Mucosa of descending colon (tissue), 3 donors: ENCODE measurements around the gene ARHGAP31. TPM values are rescaled to one million over a fixed set of nuclear protein-coding genes. Genes with fewer than 3 reads are reported as not detected.
"Not testable (repeated sequence)": the region's sequence is repeated elsewhere in the genome, so short reads cannot be mapped to it uniquely, and the experiment has no call there.

Source experiments
- ATAC-seq: fragments of 200-7000 bp; cut with Tn5 transposase; one replicate; pipeline ENCODE4 v1.9.1; 2020; ENCODE audit warnings: mild to moderate bottlenecking, moderate library complexity
- DNase-seq, 3 donors: peaks; one replicate each; pipeline ENCODE4 v3.0.0-alpha.2; 2020
- H3K36me3 ChIP-seq: fragments of 200-600 bp; one replicate; pipeline ENCODE4 v1.8.0; 2021; ENCODE audit warnings: low read depth, mild to moderate bottlenecking
- H3K4me1 ChIP-seq: fragments of 200-600 bp; one replicate; pipeline ENCODE4 v1.8.0; 2021; ENCODE audit warnings: low read depth, mild to moderate bottlenecking
- H3K4me3 ChIP-seq: fragments of 200-600 bp; one replicate; pipeline ENCODE4 v1.8.0; 2021; ENCODE audit warnings: mild to moderate bottlenecking
- H3K9me3 ChIP-seq: fragments of 200-600 bp; one replicate; pipeline ENCODE4 v1.8.0; 2021; ENCODE audit warnings: mild to moderate bottlenecking
- CTCF ChIP-seq: fragments of 200-600 bp; IDR thresholded peaks from one replicate; pipeline ENCODE4 v1.8.0; 2022; ENCODE audit warnings: antibody characterized with exemption, mild to moderate bottlenecking
- intact Hi-C, 2 donors: fragments of 100-400 bp; cut with DNase I in 1 of 2; cut with micrococcal nuclease in 1 of 2; formaldehyde crosslinking; loops; one replicate each; pipeline versions ENCODE4 v1.11.0 to v1.11.1; 2022; cut with DNase I, micrococcal nuclease
- total RNA-seq, 3 donors: library from RNA; stranded (reverse); fragmentation: NEBNext Ultra II Directional in 2 of 3; extraction: Animal tissue kit (Norgen Biotek cat#: 25700) in 2 of 3; gene quantifications; one replicate each; pipeline versions ENCODE4 v1.2.1 to v1.2.4, GENCODE V29; 2021 to 2023
- donor health status: DM: no; HTN: no; CAD: no; lungs with moderate emphysema.
- donor health status: DM: no; HTN: no; CAD: no.
- donor health status: DM: no; HTN: yes; CAD: no.

The ARHGAP31 gene
- total RNA-seq, 3 donors from 2014 or later, result 7.7 to 25.8 (median 11.8) TPM

GRCh38 chr3:119315600-119316312 is 21.6 kb downstream of the ARHGAP31 start:
- no peaks in the 10 kb centered on the region for H3K9me3 ChIP-seq
- TF ChIP-seq CTCF, result no peak
- H3K36me3 ChIP-seq, result no peaks in the 10 kb centered on the region
- DNase-seq (no peak), ATAC-seq (no peak)
- intact Hi-C loops, result no loop called here
- H3K4me1 ChIP-seq, result peaks cover 3% of the 10 kb centered on the region
- no peak overlapping the region for H3K4me3 ChIP-seq

GRCh38 chr3:119316313-119316670 is 22.1 kb downstream of the ARHGAP31 start:
- no peak overlapping the region for H3K4me3 ChIP-seq
- no peaks in the 10 kb centered on the region for H3K4me1 ChIP-seq
- H3K36me3 ChIP-seq, result no peaks in the 10 kb centered on the region
- intact Hi-C loops, result no loop called here
- ATAC-seq (no peak), DNase-seq (no peak)
- no peaks in the 10 kb centered on the region for H3K9me3 ChIP-seq
- no peak for TF ChIP-seq CTCF

DNA sequence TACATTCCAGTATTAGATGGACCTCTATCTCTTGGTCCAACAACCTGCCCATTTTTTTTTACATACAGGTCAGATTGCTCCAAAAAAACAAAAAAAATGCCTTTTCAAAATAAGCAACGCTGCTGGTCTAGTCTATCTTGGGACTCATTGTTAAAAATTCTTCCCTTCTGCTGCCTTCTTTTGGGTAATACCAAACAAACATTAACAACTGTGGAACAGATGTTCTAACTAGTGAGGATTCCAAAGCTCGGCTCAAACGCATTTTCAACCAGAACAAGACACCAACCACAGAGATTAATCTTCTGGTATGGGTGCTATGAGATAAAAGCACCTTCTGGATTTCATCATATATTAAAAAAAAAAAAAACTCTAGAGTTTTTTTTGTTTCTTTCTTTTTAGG is 24.7 kb downstream of the ARHGAP31 start:
- DNase-seq (no peak), ATAC-seq (no peak)
- H3K36me3 ChIP-seq, result no peaks in the 10 kb centered on the region
- H3K9me3 ChIP-seq, result no peaks in the 10 kb centered on the region
- intact Hi-C loops, result no loop called here
- no peak for TF ChIP-seq CTCF
- no peak overlapping the region for H3K4me3 ChIP-seq
- H3K4me1 ChIP-seq, result peaks cover 8% of the 10 kb centered on the region

GRCh38 chr3:119319311-119319710 is 25.1 kb downstream of the ARHGAP31 start:
- H3K36me3 ChIP-seq, result no peaks in the 10 kb centered on the region
- no peak for TF ChIP-seq CTCF
- no peaks in the 10 kb centered on the region for H3K9me3 ChIP-seq
- no peak for DNase-seq
- no peak for ATAC-seq
- no peak overlapping the region for H3K4me3 ChIP-seq
- peaks cover 8% of the 10 kb centered on the region for H3K4me1 ChIP-seq
- intact Hi-C loops, result no loop called here

DNA sequence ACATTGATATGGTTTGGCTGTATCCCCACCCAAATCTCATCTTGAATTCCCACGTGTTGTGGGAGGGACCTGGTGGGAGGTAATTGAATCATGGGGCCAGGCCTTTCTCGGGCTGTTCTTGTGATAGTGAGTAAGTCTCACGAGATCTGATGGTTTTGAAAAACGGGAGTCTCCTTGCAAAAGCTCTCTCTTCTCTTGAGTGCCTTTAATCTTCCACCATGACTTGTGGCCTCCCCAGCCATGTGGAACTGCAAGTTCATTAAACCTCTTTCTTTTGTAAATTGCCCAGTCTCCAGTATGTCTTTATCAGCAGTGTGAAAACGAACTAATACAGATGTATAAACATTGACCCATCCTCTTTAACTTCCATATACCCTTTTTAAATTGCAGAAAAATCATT is 26.6 kb downstream of the ARHGAP31 start:
- H3K9me3 ChIP-seq, ATAC-seq, intact Hi-C loops, DNase-seq, H3K36me3 ChIP-seq, H3K4me3 ChIP-seq, H3K4me1 ChIP-seq: not testable (repeated sequence)

DNA sequence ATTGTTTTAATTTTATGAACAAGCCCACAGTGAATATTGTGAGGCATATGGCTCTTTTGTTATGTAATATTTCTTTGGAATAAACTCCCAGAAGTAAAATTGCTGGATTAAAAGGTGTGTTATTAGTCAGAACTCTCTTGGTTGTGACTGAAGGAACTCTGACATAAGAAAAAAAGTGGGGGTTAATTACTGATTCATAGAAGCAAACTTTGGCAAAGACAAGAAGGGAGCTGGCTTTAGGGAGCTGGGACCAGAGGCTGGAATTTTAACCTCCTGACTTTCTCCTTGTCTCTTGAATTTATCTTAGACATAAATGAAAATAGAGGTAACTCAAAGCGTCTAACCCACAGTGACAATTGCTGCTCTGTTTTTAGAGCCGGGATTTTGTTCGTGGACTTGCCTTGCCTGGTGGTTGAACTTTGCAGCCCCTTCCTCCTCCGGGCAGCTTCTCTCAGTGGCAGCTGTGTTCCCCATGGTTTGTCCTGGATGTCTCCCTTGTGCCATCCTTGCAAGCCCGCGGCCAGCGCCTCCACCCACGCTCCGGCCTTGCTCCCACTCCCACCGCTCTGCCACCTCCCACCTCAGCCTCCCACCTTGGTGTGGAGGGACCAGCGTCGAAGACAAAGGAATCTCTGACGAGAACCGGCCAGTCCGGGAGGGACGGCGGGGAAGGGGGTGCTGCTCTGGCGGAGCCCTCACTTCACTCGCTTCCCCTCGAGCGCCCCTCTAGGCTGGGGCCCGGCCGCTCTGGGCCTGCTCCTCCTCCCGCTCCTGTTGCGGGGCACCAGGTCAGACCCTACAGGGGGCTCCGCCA is 28.0 kb downstream of the ARHGAP31 start:
- no peak for TF ChIP-seq CTCF
- peak; percentile 59 for ATAC-seq
- intact Hi-C loops, result no loop called here
- DNase-seq, result no peak
- H3K4me1 ChIP-seq, result peaks cover 8% of the 10 kb centered on the region
- H3K9me3 ChIP-seq, result no peaks in the 10 kb centered on the region
- H3K36me3 ChIP-seq, result no peaks in the 10 kb centered on the region
- H3K4me3 ChIP-seq, result peak overlapping the region; percentile 25
